Prostate gland (tissue), 2 donors: ENCODE measurements around the gene NLRC3.
"Not testable (repeated sequence)": the region's sequence is repeated elsewhere in the genome, so short reads cannot be mapped to it uniquely, and the experiment has no call there.

Experiments
- CTCF ChIP-seq, 4 experiments: fragments of 200-600 bp in 2 of 4; fragments of 450-650 bp in 2 of 4; sonication (generic) in 2 of 4; IDR thresholded peaks; 1 replicate in 3 of 4; 2 replicates in 1 of 4; pipeline ENCODE4 v1.5.1; 2016 to 2019; ENCODE audit warnings: antibody characterized with exemption in 4 of 4, mild to moderate bottlenecking in 2 of 4, moderate library complexity in 2 of 4
- POLR2A ChIP-seq: fragments of 450-650 bp; IDR thresholded peaks from one replicate; pipeline ENCODE4 v1.6.1; 2016; ENCODE audit warnings: antibody characterized with exemption, mild to moderate bottlenecking

GRCh38 chr16:3608976-3609375 is 31.8 kb upstream of the NLRC3 start:
- not testable (repeated sequence) for TF ChIP-seq CTCF (IDR thresholded peaks at IDR 0.05); POLR2A
